ENCODE data around the gene GALNTL6.

GRCh38 chr4:171880136-171880535 lies 66.9 kb downstream of the GALNTL6 start:
- TF ChIP-seq CTCF (IDR thresholded peaks at IDR 0.05; ENCODE audit: insufficient read depth, low read length), result no peak
- no peak for TF ChIP-seq POLR2AphosphoS5 (IDR thresholded peaks at IDR 0.05; ENCODE audit: low read depth)
- no peak for TF ChIP-seq GABPA (IDR thresholded peaks at IDR 0.05; ENCODE audit: low read depth)
- TF ChIP-seq REST (IDR thresholded peaks at IDR 0.05; ENCODE audit: insufficient replicate concordance, low read depth), result no peak
- TF ChIP-seq SPI1 (IDR thresholded peaks at IDR 0.05; ENCODE audit: borderline replicate concordance, low read depth), result no peak

Measured in HL-60 (cell line).